GM12874 (cell line): ENCODE data around the gene SETD1A.

ENCODE experiments used
- TF ChIP-seq, protein P1 (sequence below): IDR thresholded peaks from 2 replicates; pipeline ENCODE4 v1.5.1; 2011; ENCODE audit warnings: low read depth, mild to moderate bottlenecking, control low read depth, low read length, moderate library complexity; ENCODE audit not compliant: insufficient read depth

Gene SETD1A

GRCh38 chr16:30986129-30986991 lies 28.8 kb downstream of the SETD1A start:
- TF ChIP-seq, protein P1, sequence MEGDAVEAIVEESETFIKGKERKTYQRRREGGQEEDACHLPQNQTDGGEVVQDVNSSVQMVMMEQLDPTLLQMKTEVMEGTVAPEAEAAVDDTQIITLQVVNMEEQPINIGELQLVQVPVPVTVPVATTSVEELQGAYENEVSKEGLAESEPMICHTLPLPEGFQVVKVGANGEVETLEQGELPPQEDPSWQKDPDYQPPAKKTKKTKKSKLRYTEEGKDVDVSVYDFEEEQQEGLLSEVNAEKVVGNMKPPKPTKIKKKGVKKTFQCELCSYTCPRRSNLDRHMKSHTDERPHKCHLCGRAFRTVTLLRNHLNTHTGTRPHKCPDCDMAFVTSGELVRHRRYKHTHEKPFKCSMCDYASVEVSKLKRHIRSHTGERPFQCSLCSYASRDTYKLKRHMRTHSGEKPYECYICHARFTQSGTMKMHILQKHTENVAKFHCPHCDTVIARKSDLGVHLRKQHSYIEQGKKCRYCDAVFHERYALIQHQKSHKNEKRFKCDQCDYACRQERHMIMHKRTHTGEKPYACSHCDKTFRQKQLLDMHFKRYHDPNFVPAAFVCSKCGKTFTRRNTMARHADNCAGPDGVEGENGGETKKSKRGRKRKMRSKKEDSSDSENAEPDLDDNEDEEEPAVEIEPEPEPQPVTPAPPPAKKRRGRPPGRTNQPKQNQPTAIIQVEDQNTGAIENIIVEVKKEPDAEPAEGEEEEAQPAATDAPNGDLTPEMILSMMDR, result no peak

DNA sequence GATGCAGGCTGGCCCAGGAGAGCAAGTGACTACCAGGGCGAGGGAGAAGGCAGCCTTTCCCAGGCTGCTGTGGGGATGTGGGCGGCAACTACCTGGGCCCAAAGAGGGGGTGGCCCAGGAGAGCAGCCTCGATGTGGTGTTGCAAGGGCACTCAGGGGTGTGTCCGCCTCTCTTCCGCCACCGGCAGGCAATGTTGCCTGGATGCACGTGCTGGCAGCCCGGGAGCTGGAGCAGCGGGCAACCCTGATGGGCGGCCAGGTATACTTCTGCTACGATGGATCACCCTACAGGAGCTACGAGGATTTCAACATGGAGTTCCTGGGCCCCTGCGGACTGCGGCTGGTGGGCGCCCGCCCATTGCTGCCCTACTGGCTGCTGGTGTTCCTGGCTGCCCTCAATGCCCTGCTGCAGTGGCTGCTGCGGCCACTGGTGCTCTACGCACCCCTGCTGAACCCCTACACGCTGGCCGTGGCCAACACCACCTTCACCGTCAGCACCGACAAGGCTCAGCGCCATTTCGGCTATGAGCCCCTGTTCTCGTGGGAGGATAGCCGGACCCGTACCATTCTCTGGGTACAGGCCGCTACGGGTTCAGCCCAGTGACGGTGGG lies 30.1 kb downstream of the SETD1A start:
- TF ChIP-seq, protein P1, result no peak

DNA sequence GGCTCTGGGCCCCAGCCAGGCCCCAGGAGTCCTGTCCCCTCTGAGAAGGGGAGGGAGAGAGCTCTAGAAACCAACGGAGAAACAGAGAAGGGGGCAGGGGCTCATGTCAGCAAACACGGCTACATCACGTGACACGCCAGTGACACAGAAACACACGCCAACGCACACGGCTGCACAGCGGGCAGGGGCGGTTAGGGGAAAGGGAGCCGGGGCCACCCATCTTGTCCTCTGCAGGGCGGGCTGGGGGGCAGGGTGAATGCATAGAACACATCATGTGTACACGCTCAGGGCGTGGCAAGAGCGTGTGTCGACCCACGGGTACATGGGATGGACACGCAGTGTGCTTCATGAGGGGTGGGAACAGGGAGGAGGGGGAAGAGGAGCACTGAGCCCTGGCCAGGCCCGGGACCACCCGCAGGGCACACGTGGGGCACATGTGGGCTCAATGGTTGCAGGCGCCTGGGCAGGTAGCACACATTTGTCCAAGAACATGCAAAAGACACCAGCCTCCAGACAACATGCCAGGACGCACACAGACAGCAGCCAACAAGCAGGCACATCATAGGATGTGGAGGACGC lies 32.0 kb downstream of the SETD1A start:
- TF ChIP-seq, protein P1, result no peak

DNA sequence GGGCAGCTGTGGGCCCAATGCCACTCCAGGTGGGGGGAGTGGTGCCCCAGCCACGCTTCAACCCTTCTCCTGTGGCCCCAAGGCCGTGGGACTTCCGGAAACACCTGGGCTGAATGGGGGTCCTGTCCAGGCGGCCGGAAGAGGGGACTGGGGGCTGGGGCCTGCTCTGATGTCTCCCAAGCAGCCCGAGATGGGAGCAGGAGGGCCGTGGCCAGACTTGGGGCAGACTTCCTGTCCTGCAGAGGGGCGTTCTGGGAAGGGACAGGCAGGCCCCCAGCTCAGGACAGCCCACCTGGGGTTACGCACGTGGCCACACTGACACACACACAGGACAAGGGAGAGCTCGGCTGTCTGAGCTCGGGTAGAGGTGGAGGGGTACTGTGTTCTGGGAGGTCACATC lies 32.6 kb downstream of the SETD1A start:
- TF ChIP-seq, protein P1, result no peak

DNA sequence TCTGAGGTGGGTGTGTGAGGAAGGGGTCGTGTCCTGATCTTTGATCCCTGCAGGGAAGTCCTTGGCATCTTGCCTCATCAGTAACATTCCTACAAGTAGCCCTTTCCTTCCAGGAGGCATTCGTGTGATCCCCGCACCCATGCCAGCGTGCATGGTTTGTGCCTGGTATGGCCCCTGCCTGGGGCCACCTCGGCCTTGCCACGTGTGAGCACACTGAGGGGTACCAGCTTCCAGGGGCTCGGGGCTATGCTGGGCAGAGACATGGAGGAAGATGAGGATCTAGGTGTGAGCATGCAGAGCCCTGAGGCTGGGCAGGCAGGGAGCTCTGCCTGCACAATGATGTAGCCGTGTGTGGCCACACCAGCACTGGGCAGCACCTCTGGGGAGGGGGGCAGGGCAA lies 33.5 kb downstream of the SETD1A start:
- TF ChIP-seq, protein P1, result no peak

- TF ChIP-seq, protein P1, result no peak
Measured at GRCh38 chr16:30992276-30992780, 34.8 kb downstream of the SETD1A start.
